22Rv1 (cell line): ENCODE measurements around the gene MAGEA8.

ENCODE experiments used
- H3K27ac ChIP-seq: fragments of 450-650 bp; 2 replicates; pipeline ENCODE4 v1.5.1; 2017
- ZFX ChIP-seq: fragments of 450-650 bp; IDR thresholded peaks from 2 replicates; pipeline ENCODE4 v1.6.1; 2017; ENCODE audit warnings: antibody characterized with exemption, borderline replicate concordance
- TF ChIP-seq, protein P1 (sequence below): fragments of 450-650 bp; IDR thresholded peaks from 2 replicates; pipeline ENCODE4 v1.5.1; 2017; ENCODE audit warnings: mild to moderate bottlenecking

MAGEA8 gene

DNA sequence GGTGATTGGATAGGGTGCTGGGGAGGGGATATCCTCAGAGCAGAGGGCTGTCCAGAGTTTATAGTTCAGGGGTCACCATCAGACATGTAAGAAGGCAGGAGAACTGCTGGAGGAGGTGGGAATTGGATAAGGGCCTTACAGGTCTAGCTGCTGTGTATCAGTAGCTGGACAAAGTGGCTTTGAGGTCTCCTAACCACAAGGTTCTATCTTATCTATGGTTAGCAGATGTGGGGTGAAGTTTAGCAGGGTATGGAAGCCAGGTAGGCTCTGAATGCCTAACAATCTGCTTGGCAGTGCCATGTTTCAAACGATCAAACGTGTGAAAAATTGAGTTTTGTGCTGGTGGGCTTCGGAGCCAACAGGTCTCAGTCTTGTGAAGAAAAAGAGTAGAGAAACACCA is 32.1 kb upstream of the MAGEA8 start:
- TF ChIP-seq ZFX, result no peak
- TF ChIP-seq, protein P1, sequence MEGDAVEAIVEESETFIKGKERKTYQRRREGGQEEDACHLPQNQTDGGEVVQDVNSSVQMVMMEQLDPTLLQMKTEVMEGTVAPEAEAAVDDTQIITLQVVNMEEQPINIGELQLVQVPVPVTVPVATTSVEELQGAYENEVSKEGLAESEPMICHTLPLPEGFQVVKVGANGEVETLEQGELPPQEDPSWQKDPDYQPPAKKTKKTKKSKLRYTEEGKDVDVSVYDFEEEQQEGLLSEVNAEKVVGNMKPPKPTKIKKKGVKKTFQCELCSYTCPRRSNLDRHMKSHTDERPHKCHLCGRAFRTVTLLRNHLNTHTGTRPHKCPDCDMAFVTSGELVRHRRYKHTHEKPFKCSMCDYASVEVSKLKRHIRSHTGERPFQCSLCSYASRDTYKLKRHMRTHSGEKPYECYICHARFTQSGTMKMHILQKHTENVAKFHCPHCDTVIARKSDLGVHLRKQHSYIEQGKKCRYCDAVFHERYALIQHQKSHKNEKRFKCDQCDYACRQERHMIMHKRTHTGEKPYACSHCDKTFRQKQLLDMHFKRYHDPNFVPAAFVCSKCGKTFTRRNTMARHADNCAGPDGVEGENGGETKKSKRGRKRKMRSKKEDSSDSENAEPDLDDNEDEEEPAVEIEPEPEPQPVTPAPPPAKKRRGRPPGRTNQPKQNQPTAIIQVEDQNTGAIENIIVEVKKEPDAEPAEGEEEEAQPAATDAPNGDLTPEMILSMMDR, result no peak
- no peak overlapping the region for H3K27ac ChIP-seq

DNA sequence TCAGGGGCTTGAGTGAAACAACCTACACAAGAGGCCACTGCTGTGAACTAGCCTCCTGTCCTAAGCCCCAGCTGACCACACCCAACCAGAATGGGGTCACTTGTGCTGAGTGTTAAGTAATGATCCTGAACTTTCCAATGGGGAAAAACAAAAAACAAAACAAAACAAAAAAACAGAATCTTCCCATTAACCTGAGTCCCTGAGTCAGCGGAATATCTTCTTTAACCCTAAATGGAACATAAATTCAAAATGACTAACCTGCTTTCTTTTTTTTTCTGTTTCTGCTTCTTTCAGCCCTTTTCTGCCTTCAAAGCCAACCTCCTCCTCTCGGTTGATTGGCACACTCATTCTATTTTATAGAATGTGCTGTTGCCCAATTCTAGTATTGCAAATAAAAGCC is 31.2 kb upstream of the MAGEA8 start:
- no peak for TF ChIP-seq ZFX
- TF ChIP-seq, protein P1, result no peak
- no peak overlapping the region for H3K27ac ChIP-seq

DNA sequence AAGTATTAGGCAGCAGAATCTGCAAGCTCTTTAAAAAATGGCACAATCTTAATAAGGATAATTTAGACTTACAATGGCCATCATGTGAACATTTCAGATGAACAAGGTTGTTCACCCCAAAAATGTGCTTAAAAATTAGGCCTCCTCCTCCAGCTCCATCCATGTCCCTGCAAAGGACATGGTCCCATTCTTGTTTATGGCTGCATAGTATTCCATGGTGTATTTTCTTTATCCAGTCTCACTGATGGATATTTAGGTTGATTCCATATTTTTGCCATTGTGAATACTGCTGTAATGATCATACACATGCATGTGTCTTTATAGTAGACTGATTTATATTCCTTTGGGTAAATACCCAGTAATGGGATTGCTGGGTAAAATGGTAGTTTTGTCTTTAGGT is 29.1 kb upstream of the MAGEA8 start:
- H3K27ac ChIP-seq, result no peak overlapping the region
- TF ChIP-seq ZFX, result no peak
- TF ChIP-seq, protein P1, result no peak

DNA sequence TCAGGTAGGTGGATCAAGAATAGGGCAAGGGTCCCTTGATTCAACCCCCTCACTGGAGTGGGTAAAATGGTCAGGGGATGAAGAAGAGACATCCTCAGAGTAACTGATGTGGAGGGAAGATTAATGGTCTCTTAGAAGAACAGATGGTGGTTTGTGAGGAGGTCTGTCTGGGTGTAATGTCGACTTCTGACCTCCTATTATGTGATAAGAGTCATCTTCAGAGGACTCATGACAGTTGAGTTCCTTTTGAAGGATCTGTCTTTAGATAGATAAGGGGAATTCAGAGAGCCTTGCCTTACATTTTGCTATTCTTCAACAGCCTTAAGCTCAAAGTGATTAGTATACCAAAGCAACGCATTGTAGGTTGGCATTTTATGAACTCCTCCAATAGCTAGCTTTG is 27.1 kb upstream of the MAGEA8 start:
- no peak overlapping the region for H3K27ac ChIP-seq
- TF ChIP-seq, protein P1, result no peak
- no peak for TF ChIP-seq ZFX

DNA sequence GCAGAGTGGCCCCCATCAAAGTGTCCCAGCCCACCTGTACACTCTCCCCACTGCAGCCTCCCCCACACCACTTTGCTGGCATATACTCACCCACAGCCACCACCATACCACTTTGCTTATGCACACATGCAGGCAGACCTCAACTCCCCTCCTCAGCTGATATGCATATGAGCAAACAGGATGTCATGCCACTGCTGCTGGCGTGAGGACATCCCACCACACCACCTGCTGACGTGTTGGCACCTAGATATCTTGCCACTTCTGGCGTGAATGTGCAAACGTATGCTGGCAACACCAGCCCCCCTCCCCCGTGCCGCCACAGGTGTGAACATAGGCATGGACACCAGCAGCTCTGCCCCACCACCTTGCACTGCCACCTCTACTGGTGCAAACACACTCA is 22.4 kb upstream of the MAGEA8 start:
- TF ChIP-seq ZFX, result no peak
- TF ChIP-seq, protein P1, result no peak
- no peak overlapping the region for H3K27ac ChIP-seq

DNA sequence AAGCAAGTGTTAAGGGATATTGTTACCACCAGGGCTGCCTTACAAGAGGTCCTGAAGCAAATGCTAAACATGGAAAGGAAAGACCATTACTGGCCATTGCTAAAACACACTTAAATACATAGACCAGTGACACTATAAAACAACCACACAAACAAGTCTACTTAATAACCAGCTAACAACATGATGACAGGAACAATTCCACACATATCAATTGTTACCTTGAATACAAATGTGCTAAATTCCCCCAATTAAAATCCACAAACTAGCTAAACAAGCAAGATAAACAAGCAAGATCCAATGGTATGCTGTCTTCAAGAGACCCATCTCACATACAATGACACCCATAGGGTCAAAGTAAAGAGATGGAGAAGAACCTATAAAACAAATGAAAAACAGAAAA is 20.5 kb upstream of the MAGEA8 start:
- no peak for TF ChIP-seq ZFX
- TF ChIP-seq, protein P1, result no peak
- H3K27ac ChIP-seq, result no peak overlapping the region

DNA sequence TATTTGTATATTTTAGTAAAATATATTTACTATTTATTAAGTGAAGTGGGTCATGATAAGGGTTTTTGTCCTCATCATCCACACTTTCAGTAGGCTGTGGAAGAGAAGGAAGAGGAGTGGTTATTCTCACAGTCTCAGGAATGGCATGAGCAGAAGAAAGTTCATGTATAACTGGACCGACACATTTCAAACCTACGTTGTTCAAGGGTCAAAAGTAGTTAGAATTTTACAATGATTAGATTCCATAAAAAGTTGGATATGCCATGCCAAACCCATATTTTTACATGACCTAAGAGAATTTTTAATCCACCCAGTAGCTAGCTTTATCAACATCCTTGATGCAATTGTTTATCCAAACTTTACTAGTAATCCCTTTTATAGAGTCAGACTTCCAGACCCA is 15.6 kb upstream of the MAGEA8 start:
- TF ChIP-seq, protein P1, result no peak
- TF ChIP-seq ZFX, result no peak

More for the DNA sequence above, 15.6 kb upstream of the MAGEA8 start:
- no peak overlapping the region for H3K27ac ChIP-seq
